Suprapubic skin (tissue), 4 donors: Measurements from ENCODE around the gene DNASE1L3. TPM values are rescaled to one million over a fixed set of nuclear protein-coding genes. Genes with fewer than 3 reads are reported as not detected.

ENCODE experiments used
- DNase-seq, 2 donors: peaks; one replicate each; pipeline ENCODE4 v3.0.0-alpha.2; 2019; ENCODE audit warnings: low spot score in 2 of 2
- H3K27ac ChIP-seq: fragments of 200-600 bp; sonication (generic); one replicate; pipeline ENCODE4 v1.5.1; 2019
- H3K27me3 ChIP-seq: fragments of 200-600 bp; sonication (generic); one replicate; pipeline ENCODE4 v1.5.1; 2019
- H3K36me3 ChIP-seq: fragments of 200-600 bp; sonication (generic); one replicate; pipeline ENCODE4 v1.5.1; 2019
- H3K4me1 ChIP-seq: fragments of 200-600 bp; sonication (generic); one replicate; pipeline ENCODE4 v1.5.1; 2019
- H3K4me3 ChIP-seq: fragments of 200-600 bp; sonication (generic); one replicate; pipeline ENCODE4 v1.5.1; 2019; ENCODE audit warnings: mild to moderate bottlenecking
- H3K9me3 ChIP-seq: fragments of 200-600 bp; sonication (generic); one replicate; pipeline ENCODE4 v1.5.1; 2019
- EP300 ChIP-seq: sonication (generic); formaldehyde crosslinking; IDR thresholded peaks from one replicate; pipeline ENCODE4 v1.6.1; 2017; ENCODE audit warnings: antibody characterized with exemption
- POLR2A ChIP-seq, 2 donors: fragments of 450-650 bp; IDR thresholded peaks; one replicate each; pipeline ENCODE4 v1.6.1; 2017; ENCODE audit warnings: antibody characterized with exemption in 2 of 2, mild to moderate bottlenecking in 2 of 2, moderate library complexity in 2 of 2
- POLR2AphosphoS5 ChIP-seq, 3 donors: sonication (generic); formaldehyde crosslinking; IDR thresholded peaks; one replicate each; pipeline ENCODE4 v1.6.1; 2017; ENCODE audit warnings: antibody characterized with exemption in 3 of 3
- WGBS: methylation state at CpG from one replicate; pipeline ENCODE4 v1.1.5; 2018; 5-methylcytosine and 5-hydroxymethylcytosine counted together
- total RNA-seq, 4 donors: library from RNA; depleted of rRNA; stranded (reverse); fragments of >200 nt; gene quantifications; one replicate each; pipeline ENCODE4 v1.1.0, GENCODE V29; 2016
- TF ChIP-seq, protein P1 (sequence below), 2 donors: fragments of 200-600 bp in 1 of 2; fragments of 450-650 bp in 1 of 2; sonication (generic) in 1 of 2; IDR thresholded peaks; one replicate each; pipeline ENCODE4 v1.5.1; 2016 to 2019; ENCODE audit warnings: antibody characterized with exemption in 2 of 2, mild to moderate bottlenecking in 1 of 2, moderate library complexity in 1 of 2

Gene DNASE1L3, protein sequence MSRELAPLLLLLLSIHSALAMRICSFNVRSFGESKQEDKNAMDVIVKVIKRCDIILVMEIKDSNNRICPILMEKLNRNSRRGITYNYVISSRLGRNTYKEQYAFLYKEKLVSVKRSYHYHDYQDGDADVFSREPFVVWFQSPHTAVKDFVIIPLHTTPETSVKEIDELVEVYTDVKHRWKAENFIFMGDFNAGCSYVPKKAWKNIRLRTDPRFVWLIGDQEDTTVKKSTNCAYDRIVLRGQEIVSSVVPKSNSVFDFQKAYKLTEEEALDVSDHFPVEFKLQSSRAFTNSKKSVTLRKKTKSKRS
- 1 to 10 TPM in 3 of 4 donors, under 1 TPM in 1; 0.95 to 5.8 (median 4.3) TPM for total RNA-seq

DNA sequence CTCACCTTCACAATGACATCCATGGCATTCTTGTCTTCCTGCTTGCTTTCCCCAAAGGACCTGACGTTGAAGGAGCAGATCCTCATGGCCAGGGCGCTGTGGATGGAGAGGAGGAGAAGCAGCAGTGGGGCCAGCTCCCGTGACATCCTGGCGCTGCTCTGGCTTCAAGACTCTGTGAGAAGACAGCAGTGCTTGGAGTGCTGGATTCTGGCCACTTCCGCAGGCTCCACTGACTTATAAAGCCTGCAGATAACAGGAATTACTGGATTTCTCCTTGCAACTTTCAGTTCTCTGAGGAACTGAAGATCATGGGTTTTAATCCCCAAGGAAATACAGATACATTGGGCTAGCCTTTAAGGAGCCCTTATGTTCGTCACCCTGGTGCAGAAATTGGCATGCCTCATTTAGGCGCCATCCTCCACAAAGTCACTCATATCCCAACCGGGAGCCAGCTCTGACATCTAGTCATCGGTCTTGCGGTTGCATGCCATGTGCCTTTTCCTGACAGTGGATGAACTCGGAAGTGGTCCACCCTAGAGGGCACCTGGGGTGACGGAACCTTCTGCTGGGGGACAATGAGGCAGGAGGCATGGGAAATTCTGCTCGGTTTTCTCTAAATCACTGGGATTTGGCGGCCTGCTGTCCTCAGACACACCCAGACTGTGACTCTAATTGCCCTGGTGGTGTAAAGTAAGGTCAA lies at the start of gene DNASE1L3:
Gene DNASE1L3, minus strand, starts transcription at position 212 of the 700 bp plus-strand sequence. Its CDS starts 66 bp downstream, at position 146.
- Histone ChIP-seq H3K4me1 (peaks cover 38% of the 10 kb centered on the region), H3K4me3 (no peak within 1 kb of the TSS), H3K27me3 (no peaks in the 10 kb centered on the region), H3K36me3 (no peaks in the 10 kb centered on the region), H3K27ac (no peak within 1 kb of the TSS), H3K9me3 (no peaks in the 10 kb centered on the region)
- DNase-seq: peak in 1 of 2 donors; percentile 57
- TF ChIP-seq POLR2A (IDR thresholded peaks at IDR 0.05) (no peak), EP300 (no peak), POLR2AphosphoS5 (IDR thresholded peaks at IDR 0.05) (no peak)
- TF ChIP-seq, protein P1, sequence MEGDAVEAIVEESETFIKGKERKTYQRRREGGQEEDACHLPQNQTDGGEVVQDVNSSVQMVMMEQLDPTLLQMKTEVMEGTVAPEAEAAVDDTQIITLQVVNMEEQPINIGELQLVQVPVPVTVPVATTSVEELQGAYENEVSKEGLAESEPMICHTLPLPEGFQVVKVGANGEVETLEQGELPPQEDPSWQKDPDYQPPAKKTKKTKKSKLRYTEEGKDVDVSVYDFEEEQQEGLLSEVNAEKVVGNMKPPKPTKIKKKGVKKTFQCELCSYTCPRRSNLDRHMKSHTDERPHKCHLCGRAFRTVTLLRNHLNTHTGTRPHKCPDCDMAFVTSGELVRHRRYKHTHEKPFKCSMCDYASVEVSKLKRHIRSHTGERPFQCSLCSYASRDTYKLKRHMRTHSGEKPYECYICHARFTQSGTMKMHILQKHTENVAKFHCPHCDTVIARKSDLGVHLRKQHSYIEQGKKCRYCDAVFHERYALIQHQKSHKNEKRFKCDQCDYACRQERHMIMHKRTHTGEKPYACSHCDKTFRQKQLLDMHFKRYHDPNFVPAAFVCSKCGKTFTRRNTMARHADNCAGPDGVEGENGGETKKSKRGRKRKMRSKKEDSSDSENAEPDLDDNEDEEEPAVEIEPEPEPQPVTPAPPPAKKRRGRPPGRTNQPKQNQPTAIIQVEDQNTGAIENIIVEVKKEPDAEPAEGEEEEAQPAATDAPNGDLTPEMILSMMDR (IDR thresholded peaks at IDR 0.05): no peak
- 55% methylated on average over 14 of the region's 14 CpGs for WGBS

DNA sequence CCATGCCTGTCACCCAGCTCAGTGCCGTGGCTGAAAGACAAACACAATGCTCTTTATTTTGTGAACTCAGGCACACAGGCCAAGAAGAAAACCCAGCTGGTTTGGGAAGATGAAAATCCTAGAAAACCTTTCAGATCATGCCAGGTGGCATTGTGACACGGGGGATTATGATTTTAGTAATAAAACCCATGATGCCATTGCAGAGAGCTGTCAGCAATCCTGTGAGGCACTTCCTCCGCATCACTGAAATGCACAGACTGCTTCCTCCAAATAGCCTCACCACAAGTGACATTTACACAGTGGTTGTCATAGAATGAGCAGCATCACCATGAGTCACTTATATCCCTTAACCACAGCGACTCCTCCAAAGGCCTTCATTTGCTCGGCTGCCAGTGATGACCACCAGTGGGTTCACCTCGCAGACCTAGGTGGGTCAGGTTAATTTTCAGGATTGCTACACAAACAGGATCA lies 49.5 kb upstream of the DNASE1L3 start:
- Histone ChIP-seq H3K4me1 (no peaks in the 10 kb centered on the region), H3K27ac (no peak overlapping the region), H3K9me3 (no peaks in the 10 kb centered on the region), H3K4me3 (no peak overlapping the region), H3K27me3 (no peaks in the 10 kb centered on the region), H3K36me3 (peaks cover 33% of the 10 kb centered on the region)
- TF ChIP-seq EP300 (no peak), POLR2AphosphoS5 (IDR thresholded peaks at IDR 0.05) (no peak), POLR2A (IDR thresholded peaks at IDR 0.05) (no peak)
- TF ChIP-seq, protein P1 (IDR thresholded peaks at IDR 0.05): no peak
- no peak for DNase-seq
- 80% methylated on average over 6 of the region's 6 CpGs for WGBS

DNA sequence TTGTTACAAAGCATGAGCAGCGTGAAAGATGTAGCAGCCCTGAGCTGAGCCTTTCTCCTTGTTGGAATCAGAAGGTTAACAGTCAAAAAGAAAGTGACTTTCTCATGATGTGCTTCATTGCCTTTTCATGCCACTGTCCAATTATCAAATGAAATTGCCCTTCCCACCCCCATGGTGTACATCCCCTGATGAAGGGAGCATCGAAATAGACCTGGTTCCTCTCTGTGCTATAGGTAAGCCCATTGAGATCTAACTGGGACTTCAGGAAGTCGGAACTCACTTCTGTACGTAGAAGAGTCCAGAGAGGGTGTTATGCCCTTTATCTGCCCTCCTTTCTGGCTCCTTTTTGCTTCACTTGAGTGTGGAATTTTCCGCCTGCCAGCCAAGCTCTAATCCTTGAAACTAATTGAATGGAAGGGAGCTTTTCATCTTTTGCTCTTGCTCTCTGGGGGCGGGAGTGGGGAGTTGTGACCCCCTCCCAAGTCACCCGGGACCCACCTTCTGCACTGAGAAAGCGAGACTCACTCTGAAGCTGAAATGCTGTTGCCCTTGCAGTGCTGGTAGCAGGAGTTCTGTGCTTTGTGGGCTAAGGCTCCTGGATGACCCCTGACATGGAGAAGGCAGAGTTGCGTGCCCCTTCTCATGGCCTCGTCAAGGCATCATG lies 47.8 kb upstream of the DNASE1L3 start:
- Histone ChIP-seq H3K36me3 (peaks cover 33% of the 10 kb centered on the region), H3K27me3 (no peaks in the 10 kb centered on the region), H3K4me3 (no peak overlapping the region), H3K4me1 (no peaks in the 10 kb centered on the region), H3K27ac (no peak overlapping the region), H3K9me3 (no peaks in the 10 kb centered on the region)
- no peak for DNase-seq
- WGBS: 92% methylated on average over 10 of the region's 10 CpGs
- TF ChIP-seq EP300 (no peak), POLR2AphosphoS5 (IDR thresholded peaks at IDR 0.05) (no peak), POLR2A (IDR thresholded peaks at IDR 0.05) (no peak)
- TF ChIP-seq, protein P1 (IDR thresholded peaks at IDR 0.05): no peak

DNA sequence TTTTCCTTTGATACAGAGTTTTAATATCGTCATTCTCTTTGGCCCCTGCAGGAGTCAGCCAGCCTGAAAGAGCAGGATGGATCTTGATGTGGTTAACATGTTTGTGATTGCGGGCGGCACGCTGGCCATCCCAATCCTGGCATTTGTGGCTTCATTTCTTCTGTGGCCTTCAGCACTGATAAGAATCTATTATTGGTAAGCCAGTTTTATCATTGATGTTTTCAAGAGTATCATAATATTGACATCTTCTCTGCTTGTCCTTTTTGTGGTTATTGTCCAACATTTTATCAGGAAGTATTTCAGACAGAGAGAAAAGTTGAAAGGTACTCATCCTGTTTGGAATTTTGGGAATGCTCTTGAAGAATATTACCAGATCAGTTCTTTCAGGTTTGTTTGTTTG lies 45.7 kb upstream of the DNASE1L3 start:
- Histone ChIP-seq H3K27ac (no peak overlapping the region), H3K4me1 (peaks cover 9% of the 10 kb centered on the region), H3K36me3 (peaks cover 33% of the 10 kb centered on the region), H3K27me3 (no peaks in the 10 kb centered on the region), H3K4me3 (no peak overlapping the region), H3K9me3 (no peaks in the 10 kb centered on the region)
- WGBS: 87% methylated on average over 4 of the region's 4 CpGs
- TF ChIP-seq EP300 (no peak), POLR2A (IDR thresholded peaks at IDR 0.05) (no peak), POLR2AphosphoS5 (IDR thresholded peaks at IDR 0.05) (no peak)
- TF ChIP-seq, protein P1 (IDR thresholded peaks at IDR 0.05): no peak
- DNase-seq: no peak
